OCI-LY3 (cell line): Measurements from ENCODE around the gene UPK2.

Experiments used
- CTCF ChIP-seq: fragments of 200-600, 300-600 bp; sonication (generic); IDR thresholded peaks from 2 replicates; pipeline ENCODE4 v1.5.1; 2014; ENCODE audit warnings: antibody characterized with exemption, low read length, low read depth
- EZH2phosphoT487 ChIP-seq: fragments of 200-600 bp; shearing (Covaris generic); IDR thresholded peaks from 2 replicates; pipeline ENCODE4 v1.6.1; 2018; ENCODE audit warnings: antibody characterized with exemption, mixed run types, low read depth

- TF ChIP-seq CTCF (peak; percentile 89), EZH2phosphoT487 (no peak)
Observed at GRCh38 chr11:118928101-118928869, 27.8 kb upstream of the UPK2 start.
